Right lobe of liver (tissue), 4 donors: ENCODE data around the gene CREBL2.

Source experiments
- POLR2A ChIP-seq: fragments of 450-650 bp; IDR thresholded peaks from one replicate; pipeline ENCODE4 v1.6.1; 2017; ENCODE audit warnings: antibody characterized with exemption, mild to moderate bottlenecking
- TF ChIP-seq, protein P1 (sequence below), 4 donors: fragments of 200-600 bp in 3 of 4; fragments of 450-650 bp in 1 of 4; IDR thresholded peaks; one replicate each; pipeline versions ENCODE4 v1.5.1 to v1.8.0; 2016 to 2022; ENCODE audit warnings: antibody characterized with exemption in 4 of 4, mild to moderate bottlenecking in 2 of 4
- donor health status: DM: no; HTN: no; CAD: no.
- donor health status: DM: no; HTN: no; CAD: no.
- donor health status: DM: no; HTN: yes; CAD: no.

DNA sequence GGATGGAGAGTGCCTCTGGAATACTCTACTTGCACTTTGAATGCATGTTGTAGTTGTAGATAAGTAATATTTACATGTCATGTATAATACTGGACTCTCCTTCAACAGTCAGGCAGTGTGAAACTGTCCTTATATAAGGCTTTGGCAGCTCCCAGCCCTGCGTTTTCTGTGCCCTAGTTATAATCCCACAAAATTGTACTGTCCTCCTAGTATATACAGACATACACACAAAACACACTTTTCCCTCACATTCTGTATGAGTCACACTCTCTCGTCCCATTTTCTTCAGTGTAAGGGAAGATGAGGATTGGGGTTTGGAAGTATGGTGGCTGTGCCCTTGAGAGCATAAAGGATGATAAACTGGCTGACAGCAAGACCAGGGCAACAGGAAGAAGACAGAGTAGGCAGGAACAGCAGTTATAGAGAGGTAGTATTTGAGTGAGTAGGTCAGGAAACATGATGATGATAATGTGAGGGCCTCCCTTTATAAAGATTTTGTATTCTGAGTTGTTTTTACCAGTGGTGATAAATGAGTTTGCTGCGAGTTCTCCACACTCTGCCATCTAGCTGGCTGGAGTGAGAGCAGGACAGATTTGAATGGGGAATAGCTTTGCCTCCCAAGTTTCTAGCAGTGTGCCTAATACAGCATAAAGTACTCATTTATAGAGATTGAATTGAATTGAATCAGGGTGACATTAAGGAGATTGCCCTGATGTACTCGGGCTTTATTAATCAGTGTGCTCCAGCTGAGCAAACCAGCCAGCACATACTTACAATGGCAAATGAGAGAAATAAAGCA, 5.0 kb downstream of the CREBL2 start:
- TF ChIP-seq, protein P1, sequence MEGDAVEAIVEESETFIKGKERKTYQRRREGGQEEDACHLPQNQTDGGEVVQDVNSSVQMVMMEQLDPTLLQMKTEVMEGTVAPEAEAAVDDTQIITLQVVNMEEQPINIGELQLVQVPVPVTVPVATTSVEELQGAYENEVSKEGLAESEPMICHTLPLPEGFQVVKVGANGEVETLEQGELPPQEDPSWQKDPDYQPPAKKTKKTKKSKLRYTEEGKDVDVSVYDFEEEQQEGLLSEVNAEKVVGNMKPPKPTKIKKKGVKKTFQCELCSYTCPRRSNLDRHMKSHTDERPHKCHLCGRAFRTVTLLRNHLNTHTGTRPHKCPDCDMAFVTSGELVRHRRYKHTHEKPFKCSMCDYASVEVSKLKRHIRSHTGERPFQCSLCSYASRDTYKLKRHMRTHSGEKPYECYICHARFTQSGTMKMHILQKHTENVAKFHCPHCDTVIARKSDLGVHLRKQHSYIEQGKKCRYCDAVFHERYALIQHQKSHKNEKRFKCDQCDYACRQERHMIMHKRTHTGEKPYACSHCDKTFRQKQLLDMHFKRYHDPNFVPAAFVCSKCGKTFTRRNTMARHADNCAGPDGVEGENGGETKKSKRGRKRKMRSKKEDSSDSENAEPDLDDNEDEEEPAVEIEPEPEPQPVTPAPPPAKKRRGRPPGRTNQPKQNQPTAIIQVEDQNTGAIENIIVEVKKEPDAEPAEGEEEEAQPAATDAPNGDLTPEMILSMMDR (IDR thresholded peaks at IDR 0.05) = no peak
- no peak for TF ChIP-seq POLR2A
